Brain microvascular endothelial cell (primary cell): Measurements from ENCODE around the gene HSCB.
"Not testable (repeated sequence)": the region's sequence is repeated elsewhere in the genome, so short reads cannot be mapped to it uniquely, and the experiment has no call there.

Experiments
- DNase-seq: peaks from one replicate; pipeline ENCODE4 v3.0.0-alpha.2; 2020
- H3K27ac ChIP-seq: fragments of 250-450 bp; sonication (Bioruptor Pico); 2 replicates; pipeline ENCODE4 v1.5.1; 2020; ENCODE audit warnings: mild to moderate bottlenecking, moderate library complexity
- H3K27me3 ChIP-seq: fragments of 250-450 bp; sonication (Bioruptor Pico); replicated peaks from 2 replicates; pipeline ENCODE4 v1.5.1; 2020; ENCODE audit warnings: mild to moderate bottlenecking
- H3K36me3 ChIP-seq: fragments of 250-450 bp; sonication (Bioruptor Pico); replicated peaks from 2 replicates; pipeline ENCODE4 v1.5.1; 2020; ENCODE audit warnings: mild to moderate bottlenecking
- H3K4me3 ChIP-seq: 2 replicates; pipeline ENCODE4 v1.5.1; 2011; ENCODE audit warnings: low read depth, mild to moderate bottlenecking, control low read depth, low read length, moderate library complexity
- in situ Hi-C: cut with HindIII; loops from 2 replicates; pipeline ENCODE4 v1.10.0; 2017; ENCODE audit warnings: low sequenced_read_pairs, low pct_ligation_motif_present
- TF ChIP-seq, protein P1 (sequence below): IDR thresholded peaks from 2 replicates; pipeline ENCODE4 v1.5.1; 2011; ENCODE audit warnings: low read depth, mild to moderate bottlenecking, moderate library complexity, low read length, control low read depth, inconsistent platforms; ENCODE audit errors: missing control alignments

Gene HSCB

DNA sequence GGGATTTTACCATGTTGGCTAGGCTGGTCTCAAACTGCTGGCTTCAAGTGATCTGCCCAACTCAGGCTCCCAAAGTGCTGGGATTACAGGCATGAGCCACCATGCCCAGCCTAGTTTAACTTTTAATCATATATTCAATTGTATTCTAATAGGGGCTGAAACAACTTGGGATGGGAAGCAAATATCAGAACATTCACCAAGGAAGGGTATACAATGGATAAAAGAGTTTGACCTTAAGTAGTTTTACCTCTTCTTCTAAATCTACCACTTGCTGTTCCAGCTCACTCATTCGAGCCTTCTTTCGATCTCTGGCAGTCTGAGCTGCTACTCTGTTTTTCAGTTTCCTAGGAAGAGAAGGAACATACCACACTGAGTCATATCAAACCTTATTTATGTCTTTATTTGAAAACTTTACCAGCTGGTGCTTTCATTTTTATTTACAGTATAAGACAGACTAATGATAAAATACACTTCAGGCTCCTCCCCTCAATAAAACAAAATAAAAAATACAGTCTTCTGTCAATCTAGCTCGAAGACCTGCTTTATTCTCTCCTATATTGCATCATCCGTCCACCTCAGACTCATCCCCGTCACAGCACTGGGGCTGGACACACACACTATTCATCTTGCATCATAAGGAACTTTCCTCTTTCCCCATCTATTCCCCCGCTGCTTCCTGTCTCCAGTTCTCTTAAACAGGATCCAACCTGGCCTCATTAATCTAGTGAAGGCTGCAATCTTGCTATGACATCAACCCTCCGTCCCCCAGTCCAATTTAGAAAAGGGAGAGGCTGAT is 57.2 kb downstream of the HSCB start:
- in situ Hi-C loops, result no loop called here
- Histone ChIP-seq H3K36me3 (peaks cover 45% of the 10 kb centered on the region), H3K4me3 (peak overlapping the region; percentile 79), H3K27ac (peak overlapping the region; percentile 97), H3K27me3 (no peaks in the 10 kb centered on the region)
- TF ChIP-seq, protein P1, sequence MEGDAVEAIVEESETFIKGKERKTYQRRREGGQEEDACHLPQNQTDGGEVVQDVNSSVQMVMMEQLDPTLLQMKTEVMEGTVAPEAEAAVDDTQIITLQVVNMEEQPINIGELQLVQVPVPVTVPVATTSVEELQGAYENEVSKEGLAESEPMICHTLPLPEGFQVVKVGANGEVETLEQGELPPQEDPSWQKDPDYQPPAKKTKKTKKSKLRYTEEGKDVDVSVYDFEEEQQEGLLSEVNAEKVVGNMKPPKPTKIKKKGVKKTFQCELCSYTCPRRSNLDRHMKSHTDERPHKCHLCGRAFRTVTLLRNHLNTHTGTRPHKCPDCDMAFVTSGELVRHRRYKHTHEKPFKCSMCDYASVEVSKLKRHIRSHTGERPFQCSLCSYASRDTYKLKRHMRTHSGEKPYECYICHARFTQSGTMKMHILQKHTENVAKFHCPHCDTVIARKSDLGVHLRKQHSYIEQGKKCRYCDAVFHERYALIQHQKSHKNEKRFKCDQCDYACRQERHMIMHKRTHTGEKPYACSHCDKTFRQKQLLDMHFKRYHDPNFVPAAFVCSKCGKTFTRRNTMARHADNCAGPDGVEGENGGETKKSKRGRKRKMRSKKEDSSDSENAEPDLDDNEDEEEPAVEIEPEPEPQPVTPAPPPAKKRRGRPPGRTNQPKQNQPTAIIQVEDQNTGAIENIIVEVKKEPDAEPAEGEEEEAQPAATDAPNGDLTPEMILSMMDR, result no peak
- peak; percentile 87 for DNase-seq

- in situ Hi-C loops, result no loop called here
- DNase-seq, result peak; percentile 24
- Histone ChIP-seq H3K27ac (peak overlapping the region; percentile 97), H3K36me3 (peaks cover 38% of the 10 kb centered on the region), H3K27me3 (no peaks in the 10 kb centered on the region), H3K4me3 (peak overlapping the region; percentile 79)
- TF ChIP-seq, protein P1, result no peak
Observed at GRCh38 chr22:28799606-28800307, 57.9 kb downstream of the HSCB start.

- Histone ChIP-seq H3K36me3 (peaks cover 30% of the 10 kb centered on the region), H3K27me3 (no peaks in the 10 kb centered on the region), H3K4me3 (peak within 1 kb of the TSS; percentile 79), H3K27ac (peak within 1 kb of the TSS; percentile 97)
- peak; percentile 86 for DNase-seq
- in situ Hi-C loops, result no loop called here
- TF ChIP-seq, protein P1, result no peak
Observed at GRCh38 chr22:28800308-28801041, 58.6 kb downstream of the HSCB start, which contains the start of gene XBP1. Gene XBP1, minus strand, starts transcription at chr22:28800569.

DNA sequence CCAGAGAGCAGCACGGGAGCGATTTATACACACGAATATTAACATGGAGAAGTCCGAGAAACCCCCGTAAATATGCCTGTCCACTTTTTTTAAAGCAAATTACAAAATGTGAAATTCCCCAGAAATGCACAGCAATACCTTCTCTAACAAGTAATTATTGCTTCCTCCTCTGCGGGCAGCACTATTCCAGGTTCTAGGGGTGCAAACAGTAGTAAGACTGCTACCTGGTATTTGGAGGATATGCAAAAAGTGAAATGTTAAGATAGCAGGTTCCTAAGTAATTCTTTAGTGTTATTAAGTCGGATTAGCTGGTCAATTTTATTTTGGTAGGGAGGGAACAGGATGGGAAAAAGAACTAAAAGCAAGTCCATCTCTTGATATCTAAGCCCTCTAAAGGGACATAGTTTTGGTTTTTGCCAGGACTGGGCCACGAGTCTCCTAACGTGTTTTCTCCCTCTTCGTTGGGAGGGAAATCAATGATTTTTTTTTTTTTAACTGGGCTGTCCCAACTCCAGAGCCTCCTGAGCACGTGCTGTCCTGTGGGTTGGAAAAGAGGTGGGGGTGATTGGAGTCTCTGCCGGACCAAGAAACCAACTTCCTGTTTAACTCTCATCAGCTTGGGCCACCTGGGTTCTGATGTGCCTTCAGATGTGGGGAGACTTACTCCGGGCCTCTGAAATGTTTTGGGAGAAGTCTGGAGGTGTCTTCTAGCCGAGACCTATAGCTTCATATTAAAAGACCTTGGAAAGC is 60.2 kb downstream of the HSCB start:
- H3K4me3 ChIP-seq, result no peak overlapping the region
- no peak overlapping the region for H3K27ac ChIP-seq
- no peaks in the 10 kb centered on the region for H3K27me3 ChIP-seq
- TF ChIP-seq, protein P1, result no peak
- in situ Hi-C loops, result no loop called here
- no peak for DNase-seq
- H3K36me3 ChIP-seq, result peaks cover 15% of the 10 kb centered on the region

DNA sequence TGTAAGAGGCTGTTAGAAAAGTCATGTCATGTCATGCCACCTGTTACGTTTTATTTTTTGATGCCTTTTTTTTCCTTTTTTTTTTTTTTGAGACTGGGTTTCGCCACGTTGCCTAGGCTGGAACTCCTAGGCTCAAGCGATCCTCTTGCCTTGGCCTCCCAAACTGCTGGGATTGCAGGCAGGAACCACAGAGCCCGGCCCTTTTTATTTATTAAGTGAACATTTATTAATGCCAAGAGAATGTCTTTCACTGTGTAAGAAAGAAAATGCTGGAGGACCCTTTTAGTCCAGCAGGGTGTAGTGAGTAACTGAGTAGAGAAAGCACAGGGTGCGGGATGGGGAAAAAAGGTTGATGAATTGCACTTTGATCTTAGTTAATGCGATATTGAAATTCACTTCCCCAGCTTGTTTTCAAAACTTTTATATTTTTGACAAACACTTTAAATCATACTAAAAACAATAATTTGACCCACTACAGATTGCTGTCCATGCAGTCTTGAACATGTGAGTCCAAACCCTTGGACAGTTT is 60.8 kb downstream of the HSCB start:
- in situ Hi-C loops, result no loop called here
- no peaks in the 10 kb centered on the region for H3K27me3 ChIP-seq
- H3K27ac ChIP-seq, result no peak overlapping the region
- H3K4me3 ChIP-seq, result no peak overlapping the region
- no peak for DNase-seq
- TF ChIP-seq, protein P1, result peak; percentile 19
- peaks cover 10% of the 10 kb centered on the region for H3K36me3 ChIP-seq

- H3K27me3 ChIP-seq, H3K27ac ChIP-seq, in situ Hi-C loops, H3K4me3 ChIP-seq, DNase-seq, H3K36me3 ChIP-seq: not testable (repeated sequence)
Observed at GRCh38 chr22:28805426-28805825, 63.6 kb downstream of the HSCB start.
